Tibial artery (tissue), 4 donors: ENCODE data around the gene TMEM178A.

ENCODE experiments used
- DNase-seq, 2 donors: peaks; one replicate each; pipeline ENCODE4 v3.0.0-alpha.2; 2019
- H3K27ac ChIP-seq, 2 donors: fragments of 200-600 bp; sonication (generic) in 1 of 2; 1 replicate in 1 of 2; 2 replicates in 1 of 2; pipeline ENCODE4 v1.5.1; 2018 to 2019; ENCODE audit warnings: mild to moderate bottlenecking in 1 of 2
- H3K27me3 ChIP-seq, 2 donors: fragments of 200-600 bp; sonication (generic) in 1 of 2; one replicate each; pipeline versions ENCODE4 v1.5.1 to v1.6.0; 2016 to 2019
- H3K36me3 ChIP-seq, 3 donors: fragments of 200-600 bp; sonication (generic) in 2 of 3; one replicate each; pipeline ENCODE4 v1.5.1; 2016 to 2019; ENCODE audit warnings: mild to moderate bottlenecking in 2 of 3
- H3K4me1 ChIP-seq, 4 donors: fragments of 200-600 bp; sonication (generic) in 2 of 4; 1 replicate in 3 of 4; 2 replicates in 1 of 4; pipeline ENCODE4 v1.5.1; 2016 to 2019
- H3K4me3 ChIP-seq, 2 donors: fragments of 200-600 bp; sonication (generic) in 1 of 2; 1 replicate in 1 of 2; 2 replicates in 1 of 2; pipeline ENCODE4 v1.5.1; 2018 to 2019; ENCODE audit warnings: mild to moderate bottlenecking in 2 of 2
- H3K9me3 ChIP-seq, 3 donors: fragments of 200-600 bp; sonication (generic) in 1 of 3; one replicate each; pipeline ENCODE4 v1.5.1; 2016 to 2019
- intact Hi-C: fragments of 100-400 bp; cut with DNase I; formaldehyde crosslinking; loops from one replicate; pipeline ENCODE4 v1.15.0; 2023; ENCODE audit warnings: low total_unique reads
- TF ChIP-seq, protein P1 (sequence below), 2 experiments: fragments of 200-600 bp in 1 of 2; fragments of 450-650 bp in 1 of 2; IDR thresholded peaks; one replicate each; pipeline ENCODE4 v1.5.1; 2017 to 2019; ENCODE audit warnings: antibody characterized with exemption in 2 of 2, mild to moderate bottlenecking in 1 of 2, moderate library complexity in 1 of 2

The TMEM178A gene

DNA sequence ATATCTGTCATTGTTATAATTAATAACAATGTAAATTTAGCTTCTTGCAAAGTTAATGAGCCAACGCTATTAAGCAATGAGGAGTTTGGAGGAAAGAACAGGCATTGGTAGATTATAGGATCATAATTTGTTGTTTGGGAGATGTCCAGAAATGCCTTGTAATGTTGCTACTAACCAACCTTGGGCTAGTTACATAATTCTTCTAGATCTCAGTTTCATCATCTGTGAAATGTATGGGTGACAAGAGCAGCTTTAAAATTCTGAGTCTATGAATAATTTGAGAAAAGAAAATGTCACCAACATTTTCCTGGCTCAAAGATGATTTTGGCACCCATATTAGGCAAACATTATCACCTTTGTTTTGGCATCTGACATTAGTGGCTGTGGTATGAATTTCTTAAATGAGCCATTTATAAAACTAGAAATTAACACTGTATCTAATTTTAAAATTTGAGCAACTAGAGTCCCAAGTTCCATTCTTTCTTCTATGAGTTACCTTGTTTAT lies 2.9 kb downstream of the TMEM178A start:
- Histone ChIP-seq H3K27ac (no peak overlapping the region), H3K27me3 (no peaks in the 10 kb centered on the region), H3K4me3 (no peak overlapping the region), H3K9me3 (no peaks in the 10 kb centered on the region), H3K4me1 (peaks cover 0 to 33% (median 16%) of the 10 kb centered on the region in 4 donors), H3K36me3 (no peaks in the 10 kb centered on the region)
- DNase-seq, result no peak
- TF ChIP-seq, protein P1, sequence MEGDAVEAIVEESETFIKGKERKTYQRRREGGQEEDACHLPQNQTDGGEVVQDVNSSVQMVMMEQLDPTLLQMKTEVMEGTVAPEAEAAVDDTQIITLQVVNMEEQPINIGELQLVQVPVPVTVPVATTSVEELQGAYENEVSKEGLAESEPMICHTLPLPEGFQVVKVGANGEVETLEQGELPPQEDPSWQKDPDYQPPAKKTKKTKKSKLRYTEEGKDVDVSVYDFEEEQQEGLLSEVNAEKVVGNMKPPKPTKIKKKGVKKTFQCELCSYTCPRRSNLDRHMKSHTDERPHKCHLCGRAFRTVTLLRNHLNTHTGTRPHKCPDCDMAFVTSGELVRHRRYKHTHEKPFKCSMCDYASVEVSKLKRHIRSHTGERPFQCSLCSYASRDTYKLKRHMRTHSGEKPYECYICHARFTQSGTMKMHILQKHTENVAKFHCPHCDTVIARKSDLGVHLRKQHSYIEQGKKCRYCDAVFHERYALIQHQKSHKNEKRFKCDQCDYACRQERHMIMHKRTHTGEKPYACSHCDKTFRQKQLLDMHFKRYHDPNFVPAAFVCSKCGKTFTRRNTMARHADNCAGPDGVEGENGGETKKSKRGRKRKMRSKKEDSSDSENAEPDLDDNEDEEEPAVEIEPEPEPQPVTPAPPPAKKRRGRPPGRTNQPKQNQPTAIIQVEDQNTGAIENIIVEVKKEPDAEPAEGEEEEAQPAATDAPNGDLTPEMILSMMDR (IDR thresholded peaks at IDR 0.05), result no peak
- intact Hi-C loops, result no loop called here

DNA sequence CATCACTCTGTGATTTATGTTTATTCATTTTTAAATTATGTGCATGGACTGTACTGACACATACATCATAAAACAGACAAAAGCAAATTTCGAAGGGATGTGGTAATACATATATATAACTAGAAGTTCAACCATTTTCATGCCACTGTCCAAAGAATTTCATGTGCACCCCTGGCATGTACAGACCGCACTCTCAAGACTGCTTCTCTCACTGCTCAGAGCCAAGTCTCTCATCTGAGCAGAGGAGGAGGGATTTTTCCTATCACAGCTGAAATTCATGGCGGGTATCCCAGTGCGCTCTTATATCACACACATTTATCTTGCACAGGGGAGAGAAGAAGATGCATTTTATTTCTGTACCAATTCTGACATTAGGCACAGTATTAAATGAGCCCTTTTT lies 5.9 kb downstream of the TMEM178A start:
- intact Hi-C loops, result no loop called here
- Histone ChIP-seq H3K4me1 (peaks cover 0 to 18% (median 7%) of the 10 kb centered on the region in 4 donors), H3K27me3 (no peaks in the 10 kb centered on the region), H3K9me3 (no peaks in the 10 kb centered on the region), H3K4me3 (no peak overlapping the region), H3K36me3 (no peaks in the 10 kb centered on the region), H3K27ac (no peak overlapping the region)
- no peak for DNase-seq
- TF ChIP-seq, protein P1 (IDR thresholded peaks at IDR 0.05), result no peak

DNA sequence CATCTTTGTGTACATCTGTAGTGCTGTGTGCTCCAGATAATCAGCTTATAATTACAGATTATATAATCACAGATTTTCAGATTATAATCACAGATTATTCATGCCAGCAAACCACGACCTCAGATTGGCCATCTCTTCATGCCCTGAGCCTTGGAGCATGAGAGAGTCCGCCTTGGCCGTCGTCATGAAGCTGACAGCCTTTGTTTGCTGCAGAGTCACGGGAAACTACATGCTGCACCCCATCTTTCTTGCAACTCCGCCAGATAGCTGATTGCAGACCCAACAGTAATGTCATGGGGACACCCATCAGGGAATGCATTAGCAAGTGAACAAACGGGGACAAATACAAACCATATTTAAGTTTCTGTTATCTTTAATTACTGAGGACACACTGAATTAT lies 7.3 kb downstream of the TMEM178A start:
- H3K27me3 ChIP-seq, result no peaks in the 10 kb centered on the region
- H3K36me3 ChIP-seq, result no peaks in the 10 kb centered on the region
- intact Hi-C loops, result no loop called here
- no peak for DNase-seq
- H3K4me1 ChIP-seq, result peaks cover 0 to 4% (median 1%) of the 10 kb centered on the region in 4 donors
- H3K4me3 ChIP-seq, result no peak overlapping the region
- peaks cover 0 to 1% (median 0%) of the 10 kb centered on the region in 3 donors for H3K9me3 ChIP-seq
- TF ChIP-seq, protein P1 (IDR thresholded peaks at IDR 0.05), result no peak
- no peak overlapping the region for H3K27ac ChIP-seq

GRCh38 chr2:39676342-39676741 lies 10.6 kb downstream of the TMEM178A start:
- Histone ChIP-seq H3K27me3 (no peaks in the 10 kb centered on the region), H3K4me3 (no peak overlapping the region), H3K36me3 (no peaks in the 10 kb centered on the region), H3K27ac (no peak overlapping the region), H3K4me1 (no peaks in the 10 kb centered on the region), H3K9me3 (peaks cover 0 to 6% (median 0%) of the 10 kb centered on the region in 3 donors)
- TF ChIP-seq, protein P1 (IDR thresholded peaks at IDR 0.05), result no peak
- intact Hi-C loops, result no loop called here
- no peak for DNase-seq

DNA sequence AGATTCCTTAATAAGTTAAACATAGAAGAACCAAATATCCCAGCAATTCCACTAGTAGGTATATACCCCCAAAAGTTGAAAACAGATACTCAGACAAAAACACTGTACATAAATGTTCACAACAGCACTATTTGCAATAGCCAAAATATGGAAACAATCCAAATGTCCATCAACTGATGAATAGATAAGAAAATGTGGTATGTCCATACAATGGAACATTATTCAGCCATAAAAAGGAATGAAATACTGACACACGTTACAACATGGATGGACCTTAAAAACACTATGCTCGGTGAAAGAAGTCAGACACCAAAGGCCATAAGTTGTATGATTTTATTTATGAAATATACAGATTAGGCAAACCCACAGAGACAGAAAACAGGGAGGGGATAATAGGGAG lies 12.5 kb downstream of the TMEM178A start:
- H3K4me1 ChIP-seq, result no peaks in the 10 kb centered on the region
- no peak overlapping the region for H3K27ac ChIP-seq
- no peaks in the 10 kb centered on the region for H3K36me3 ChIP-seq
- no peaks in the 10 kb centered on the region for H3K27me3 ChIP-seq
- TF ChIP-seq, protein P1 (IDR thresholded peaks at IDR 0.05), result no peak
- no peak overlapping the region for H3K4me3 ChIP-seq
- intact Hi-C loops, result no loop called here
- no peak for DNase-seq
- peaks cover 0 to 6% (median 0%) of the 10 kb centered on the region in 3 donors for H3K9me3 ChIP-seq

- no peak overlapping the region for H3K4me3 ChIP-seq
- no peaks in the 10 kb centered on the region for H3K27me3 ChIP-seq
- TF ChIP-seq, protein P1 (IDR thresholded peaks at IDR 0.05), result no peak
- intact Hi-C loops, result no loop called here
- no peak for DNase-seq
- H3K27ac ChIP-seq, result no peak overlapping the region
- H3K36me3 ChIP-seq, result no peaks in the 10 kb centered on the region
- no peaks in the 10 kb centered on the region for H3K4me1 ChIP-seq
- H3K9me3 ChIP-seq, result peaks cover 0 to 6% (median 0%) of the 10 kb centered on the region in 3 donors
These were observed 14.1 kb downstream of the TMEM178A start for GRCh38 chr2:39679805-39680204.
